ENCODE data around the gene COL4A4. TPM values are rescaled to one million over a fixed set of nuclear protein-coding genes. Genes with fewer than 3 reads are reported as not detected.

Gene COL4A4
- total and polyA plus RNA-seq, 2 experiments from 2014 or later = 0.47 to 3.0 TPM

DNA sequence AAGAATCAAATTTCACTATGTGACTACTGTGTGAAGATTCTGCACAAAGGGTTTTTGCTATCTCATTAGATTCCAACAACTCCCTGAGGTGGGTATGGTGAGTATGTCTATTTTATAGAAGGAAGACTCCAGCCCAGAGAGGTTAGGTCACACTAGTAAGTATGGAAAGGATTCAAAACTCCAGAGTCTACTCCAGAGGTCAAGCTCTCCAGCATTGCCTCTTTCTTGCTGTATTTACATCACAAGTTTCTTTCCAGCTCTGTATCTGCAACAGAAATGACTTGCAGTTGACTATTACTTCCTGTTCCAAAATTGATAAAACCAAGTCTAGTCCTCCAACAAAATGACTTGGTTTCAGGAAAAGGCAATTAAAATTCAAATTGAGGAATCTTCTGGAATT is 2.1 kb downstream of the COL4A4 start:
- H3K4me1 ChIP-seq (ENCODE audit: insufficient read depth) = peaks cover 6% of the 10 kb centered on the region
- TF ChIP-seq EZH2phosphoT487 (IDR thresholded peaks at IDR 0.05; ENCODE audit: low read depth, severe bottlenecking, unreplicated experiment) (no peak), EZH2 (IDR thresholded peaks at IDR 0.05; ENCODE audit: borderline replicate concordance) (no peak), CTCF (IDR thresholded peaks at IDR 0.05; ENCODE audit: poor library complexity) (no peak)

DNA sequence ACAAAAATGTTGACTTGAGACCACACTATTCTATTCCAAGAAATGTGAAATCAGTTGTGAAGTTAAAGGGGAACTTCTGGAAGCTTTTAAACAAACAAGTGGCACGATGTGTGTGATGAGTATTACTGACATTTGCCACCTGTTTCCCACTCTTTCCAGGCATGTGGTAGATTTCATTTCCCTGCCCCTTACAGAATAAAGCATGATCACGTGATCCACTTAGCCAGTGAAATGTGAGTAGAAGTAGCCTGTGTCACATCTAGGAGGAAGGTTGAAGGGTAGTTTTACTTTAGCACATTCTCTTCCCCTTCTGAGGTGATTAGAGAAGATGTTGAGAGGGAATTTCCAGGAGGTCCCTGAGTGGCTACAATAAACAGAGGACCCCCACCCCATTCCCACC is 3.8 kb downstream of the COL4A4 start:
- Histone ChIP-seq H3K9me3 (ENCODE audit: low read depth) (no peaks in the 10 kb centered on the region), H4K20me1 (ENCODE audit: insufficient read depth, poor library complexity, severe bottlenecking) (no peaks in the 10 kb centered on the region), H3K36me3 (replicated peaks; ENCODE audit: insufficient read depth, low read depth) (no peaks in the 10 kb centered on the region), H3K27me3 (peaks cover 62% of the 10 kb centered on the region), H3K9me2 (replicated peaks; ENCODE audit: insufficient read depth) (no peaks in the 10 kb centered on the region), H3K4me1 (ENCODE audit: insufficient read depth) (peaks cover 6% of the 10 kb centered on the region), H3K27ac (no peak overlapping the region), H3K79me2 (no peaks in the 10 kb centered on the region), H2AFZ (no peak overlapping the region), H3K4me3 (no peak overlapping the region), H3K4me2 (no peak overlapping the region)
- 67% methylated on average over 2 of the region's 2 CpGs for WGBS (ENCODE audit: low lambda C conversion rate, missing lambda C conversion rate)
- no peak for DNase-seq (ENCODE audit: low spot score)
- no peak for TF ChIP-seq EZH2 (IDR thresholded peaks at IDR 0.05; ENCODE audit: borderline replicate concordance)
- TF ChIP-seq EZH2phosphoT487 (IDR thresholded peaks at IDR 0.05; ENCODE audit: low read depth, severe bottlenecking, unreplicated experiment) = no peak
- no peak for TF ChIP-seq CTCF (IDR thresholded peaks at IDR 0.05; ENCODE audit: poor library complexity)

More for the DNA sequence above, 2.1 kb downstream of the COL4A4 start:
- no peak overlapping the region for H3K4me3 ChIP-seq
- H4K20me1 ChIP-seq (ENCODE audit: insufficient read depth, poor library complexity, severe bottlenecking) = no peaks in the 10 kb centered on the region
- no peak overlapping the region for H3K4me2 ChIP-seq
- no peak overlapping the region for H2AFZ ChIP-seq
- H3K79me2 ChIP-seq = no peaks in the 10 kb centered on the region
- H3K27ac ChIP-seq = no peak overlapping the region
- H3K9me2 ChIP-seq (replicated peaks; ENCODE audit: insufficient read depth) = no peaks in the 10 kb centered on the region
- DNase-seq (ENCODE audit: low spot score) = no peak
- H3K9me3 ChIP-seq (ENCODE audit: low read depth) = no peaks in the 10 kb centered on the region
- no peaks in the 10 kb centered on the region for H3K36me3 ChIP-seq (replicated peaks; ENCODE audit: insufficient read depth, low read depth)
- H3K27me3 ChIP-seq = peaks cover 75% of the 10 kb centered on the region

DNA sequence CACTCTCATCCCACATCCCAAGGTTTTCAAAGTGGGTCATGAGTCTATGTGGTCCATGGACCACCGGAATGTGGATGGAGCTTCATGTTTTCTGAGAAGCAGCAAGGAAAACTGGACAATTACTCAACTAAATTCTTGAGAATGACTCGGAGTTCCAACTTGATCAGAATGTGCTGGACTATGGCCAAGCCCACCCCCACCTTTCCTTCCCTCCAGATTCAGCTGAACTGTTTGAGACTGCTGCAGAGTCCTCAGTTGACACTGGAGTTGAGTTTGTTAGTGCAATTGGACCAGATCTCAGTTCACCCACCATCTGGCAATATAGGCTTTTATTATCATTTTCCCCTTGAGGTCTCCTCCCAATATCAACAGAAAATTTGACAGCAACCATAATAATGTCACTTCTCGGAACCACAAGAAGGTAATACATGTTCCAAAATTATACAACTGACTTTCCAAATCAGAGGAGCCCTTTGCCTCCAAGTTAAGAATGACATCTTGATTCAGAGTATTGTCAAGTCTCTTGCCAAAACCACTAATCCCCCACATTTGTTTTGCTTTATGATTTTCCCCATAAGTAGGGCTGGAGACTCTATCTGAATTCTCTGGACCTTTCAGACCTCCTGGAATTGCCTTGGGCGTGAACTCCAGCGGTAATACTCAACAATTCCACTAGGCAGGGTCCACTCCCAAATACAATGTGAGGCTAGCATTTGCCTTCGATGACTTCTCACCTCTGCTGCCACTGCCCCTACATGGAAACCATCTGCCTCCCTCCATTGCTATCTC is 8.8 kb downstream of the COL4A4 start:
- Histone ChIP-seq H3K4me2 (no peak overlapping the region), H3K36me3 (replicated peaks; ENCODE audit: insufficient read depth, low read depth) (no peaks in the 10 kb centered on the region), H3K27ac (no peak overlapping the region), H3K27me3 (peaks cover 13% of the 10 kb centered on the region), H3K4me1 (ENCODE audit: insufficient read depth) (no peaks in the 10 kb centered on the region), H3K4me3 (no peak overlapping the region), H4K20me1 (ENCODE audit: insufficient read depth, poor library complexity, severe bottlenecking) (no peaks in the 10 kb centered on the region), H3K79me2 (no peaks in the 10 kb centered on the region), H3K9me2 (replicated peaks; ENCODE audit: insufficient read depth) (no peaks in the 10 kb centered on the region), H3K9me3 (ENCODE audit: low read depth) (no peaks in the 10 kb centered on the region), H2AFZ (no peak overlapping the region)
- TF ChIP-seq EZH2 (IDR thresholded peaks at IDR 0.05; ENCODE audit: borderline replicate concordance) (no peak), EZH2phosphoT487 (IDR thresholded peaks at IDR 0.05; ENCODE audit: low read depth, severe bottlenecking, unreplicated experiment) (no peak), CTCF (IDR thresholded peaks at IDR 0.05; ENCODE audit: poor library complexity) (no peak)
- 83% methylated on average over 6 of the region's 6 CpGs for WGBS (ENCODE audit: low lambda C conversion rate, missing lambda C conversion rate)
- no peak for DNase-seq (ENCODE audit: low spot score)
